Caki2 (cell line): ENCODE results near the gene UPK1A. TPM values are rescaled to one million over a fixed set of nuclear protein-coding genes. Genes with fewer than 3 reads are reported as not detected.

Experiments
- DNase-seq: peaks from one replicate; pipeline ENCODE4 v3.0.0-alpha.2; 2015; ENCODE audit warnings: low read depth
- in situ Hi-C: cut with HindIII; loops from 2 replicates; pipeline ENCODE4 v1.10.0; 2016; ENCODE audit warnings: low sequenced_read_pairs, low pct_unique_long_range_greater_than_20kb, mixed read lengths
- total RNA-seq: library from RNA; depleted of rRNA; stranded (reverse); fragments of >200 nt; shearing (Covaris generic); gene quantifications from 2 replicates; pipeline ENCODE4 v1.2.3, GENCODE V29; 2014; ENCODE audit warnings: low replicate concordance; rRNA removed

Gene UPK1A
- total RNA-seq, result not detected in 2 replicates

GRCh38 chr19:35666251-35666913 lies at the start of gene UPK1A:
UPK1A (plus strand) TSS chr19:35666517; CDS start chr19:35666813, 296 bp downstream.
- no peak for DNase-seq
- in situ Hi-C loops, result no loop called here

- in situ Hi-C loops, result no loop called here
- DNase-seq, result no peak
These were observed 47.5 kb upstream of the UPK1A start for GRCh38 chr19:35618857-35619256.

GRCh38 chr19:35619290-35619923 lies 46.9 kb upstream of the UPK1A start:
- no peak for DNase-seq
- in situ Hi-C loops, result no loop called here

GRCh38 chr19:35620001-35620400 lies 46.3 kb upstream of the UPK1A start:
- in situ Hi-C loops, result no loop called here
- DNase-seq, result no peak

- DNase-seq, result no peak
These were observed 44.6 kb upstream of the UPK1A start for GRCh38 chr19:35621708-35622107.

GRCh38 chr19:35622750-35623149 lies 43.6 kb upstream of the UPK1A start:
- in situ Hi-C loops, result no loop called here
- DNase-seq, result no peak

More at GRCh38 chr19:35621708-35622107, 44.6 kb upstream of the UPK1A start:
- in situ Hi-C loops, result no loop called here

- DNase-seq, result no peak
- in situ Hi-C loops, result no loop called here
These were observed 42.8 kb upstream of the UPK1A start for GRCh38 chr19:35623327-35624010.

- no peak for DNase-seq
- in situ Hi-C loops, result no loop called here
These were observed 38.1 kb upstream of the UPK1A start for GRCh38 chr19:35628264-35628564.

GRCh38 chr19:35628565-35629331 lies 37.6 kb upstream of the UPK1A start, which contains the start of gene RBM42:
RBM42 (plus strand) TSS chr19:35629036; CDS start chr19:35629154, 118 bp downstream.
- DNase-seq, result peak; percentile 99
- in situ Hi-C loops, result no loop called here

- DNase-seq, result no peak
- in situ Hi-C loops, result no loop called here
These were observed 37.0 kb upstream of the UPK1A start for GRCh38 chr19:35629332-35629633.

GRCh38 chr19:35633727-35634440 lies 32.4 kb upstream of the UPK1A start:
- no peak for DNase-seq

GRCh38 chr19:35636651-35637050 lies 29.7 kb upstream of the UPK1A start:
- in situ Hi-C loops, result no loop called here
- no peak for DNase-seq

More at GRCh38 chr19:35633727-35634440, 32.4 kb upstream of the UPK1A start:
- in situ Hi-C loops, result no loop called here

GRCh38 chr19:35637165-35637564 lies 29.2 kb upstream of the UPK1A start:
- in situ Hi-C loops, result no loop called here
- DNase-seq, result no peak

GRCh38 chr19:35639321-35639639 lies 27.0 kb upstream of the UPK1A start:
- no peak for DNase-seq
- in situ Hi-C loops, result no loop called here

- in situ Hi-C loops, result no loop called here
- no peak for DNase-seq
These were observed 26.5 kb upstream of the UPK1A start for GRCh38 chr19:35639863-35640262.

- no peak for DNase-seq
- in situ Hi-C loops, result no loop called here
These were observed 24.7 kb upstream of the UPK1A start, which contains the start of gene ETV2 for GRCh38 chr19:35641515-35642151. ETV2 (plus strand) TSS chr19:35641745; CDS start chr19:35642461, 716 bp downstream.

- no peak for DNase-seq
- in situ Hi-C loops, result no loop called here
These were observed 24.0 kb upstream of the UPK1A start for GRCh38 chr19:35642312-35642711.

- no peak for DNase-seq
- in situ Hi-C loops, result no loop called here
These were observed 23.5 kb upstream of the UPK1A start for GRCh38 chr19:35642798-35643254.
